Smooth muscle cell (in vitro differentiated cells): Measurements from ENCODE around the gene PLXNA4. TPM values are rescaled to one million over a fixed set of nuclear protein-coding genes. Genes with fewer than 3 reads are reported as not detected.

ENCODE experiments used
- DNase-seq: peaks from one replicate; lab custom pipeline; 2025; ENCODE audit not compliant: unreplicated experiment; lab: John Stamatoyannopoulos, UW
- H2AFZ ChIP-seq: fragments of 200-600 bp; sonication (generic); 2 replicates; pipeline ENCODE4 v1.6.0; 2016; ENCODE audit warnings: antibody characterized with exemption, low read depth, mild to moderate bottlenecking
- H3F3A ChIP-seq: fragments of 200-600 bp; sonication (generic); 2 replicates; pipeline ENCODE4 v1.6.0; 2017; ENCODE audit warnings: antibody characterized with exemption, low read depth
- H3K27ac ChIP-seq: fragments of 200-600 bp; sonication (generic); 2 replicates; pipeline ENCODE4 v1.5.1; 2016; ENCODE audit warnings: low read depth, mild to moderate bottlenecking
- H3K27me3 ChIP-seq: fragments of 200-600 bp; sonication (generic); 2 replicates; pipeline ENCODE4 v1.6.1; 2016; ENCODE audit warnings: low read depth, mild to moderate bottlenecking
- H3K36me3 ChIP-seq: fragments of 200-600 bp; sonication (generic); 2 replicates; pipeline ENCODE4 v1.5.1; 2016; ENCODE audit warnings: low read depth
- H3K4me1 ChIP-seq: fragments of 200-600 bp; sonication (generic); 2 replicates; pipeline ENCODE4 v1.5.1; 2016; ENCODE audit warnings: low read depth
- H3K4me2 ChIP-seq: fragments of 200-600 bp; sonication (generic); 2 replicates; pipeline ENCODE4 v1.6.0; 2016; ENCODE audit warnings: mild to moderate bottlenecking
- H3K4me3 ChIP-seq: fragments of 200-600 bp; sonication (generic); 2 replicates; pipeline ENCODE4 v1.5.1; 2016; ENCODE audit warnings: mild to moderate bottlenecking
- H3K79me2 ChIP-seq: fragments of 200-600 bp; sonication (generic); 2 replicates; pipeline ENCODE4 v1.6.0; 2016; ENCODE audit warnings: low read depth, mild to moderate bottlenecking
- H3K9ac ChIP-seq: fragments of 200-600 bp; sonication (generic); 2 replicates; pipeline ENCODE4 v1.6.0; 2016; ENCODE audit warnings: low read depth
- H3K9me3 ChIP-seq: fragments of 200-600 bp; sonication (generic); replicated peaks from 2 replicates; pipeline ENCODE4 v1.5.1; 2016; ENCODE audit warnings: low read depth
- H4K20me1 ChIP-seq: fragments of 200-600 bp; sonication (generic); 2 replicates; pipeline ENCODE4 v1.6.0; 2016; ENCODE audit warnings: low read depth
- CTCF ChIP-seq: fragments of 200-600 bp; sonication (generic); IDR thresholded peaks from 2 replicates; pipeline ENCODE4 v1.5.1; 2017; ENCODE audit warnings: borderline replicate concordance, mild to moderate bottlenecking, antibody characterized with exemption; ENCODE audit not compliant: insufficient read depth, poor library complexity, severe bottlenecking
- WGBS: methylation state at CpG from one replicate; pipeline ENCODE4 v1.1.7; 2016; ENCODE audit warnings: low lambda C conversion rate; 5-methylcytosine and 5-hydroxymethylcytosine counted together
- polyA plus RNA-seq: library from polyadenylated mRNA; unstranded; fragments of >200 nt; fragmentation: Nextera tagmentation; extraction: Ambion mirVana; gene quantifications from 2 replicates; pipeline ENCODE4 v1.2.1, GENCODE V29; 2016
- total RNA-seq: library from RNA; depleted of rRNA; stranded (reverse); fragments of >200 nt; gene quantifications from 2 replicates; pipeline ENCODE4 v1.2.3, GENCODE V29; 2014

PLXNA4 gene
- total and polyA plus RNA-seq, 2 experiments from 2014 or later = 8.5 to 9.9 TPM

DNA sequence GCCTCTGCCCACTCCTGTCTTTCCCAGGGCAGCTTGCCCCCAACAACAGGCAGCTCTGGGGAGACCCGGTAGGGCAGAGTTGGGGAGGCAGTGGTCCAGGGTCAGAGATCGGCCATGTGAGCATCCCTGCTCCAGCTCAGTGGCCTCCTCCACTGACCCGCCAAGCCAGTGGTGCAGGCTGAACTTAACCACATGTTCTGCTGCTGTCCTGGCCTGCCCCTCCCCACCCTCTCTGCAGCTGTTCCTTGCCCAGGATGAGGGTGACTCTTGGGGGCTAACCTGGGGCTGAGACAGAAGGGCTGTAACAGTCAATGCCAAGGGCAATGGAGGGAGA is 349.3 kb downstream of the PLXNA4 start:
- Histone ChIP-seq H3F3A (no peaks in the 10 kb centered on the region), H3K9me3 (no peaks in the 10 kb centered on the region), H3K27me3 (no peaks in the 10 kb centered on the region), H3K4me2 (no peak overlapping the region), H3K9ac (no peak overlapping the region), H3K4me3 (no peak overlapping the region), H3K79me2 (no peaks in the 10 kb centered on the region), H3K27ac (no peak overlapping the region), H2AFZ (no peak overlapping the region), H3K36me3 (no peaks in the 10 kb centered on the region), H4K20me1 (no peaks in the 10 kb centered on the region), H3K4me1 (peaks cover 1% of the 10 kb centered on the region)
- no peak for DNase-seq
- TF ChIP-seq CTCF = no peak
- WGBS = 84% methylated on average over 3 of the region's 3 CpGs

GRCh38 chr7:132226046-132226956 is 350.0 kb downstream of the PLXNA4 start:
- H3K36me3 ChIP-seq = no peaks in the 10 kb centered on the region
- H3K27ac ChIP-seq = no peak overlapping the region
- no peaks in the 10 kb centered on the region for H3F3A ChIP-seq
- WGBS = 86% methylated on average over 11 of the region's 11 CpGs
- H3K4me2 ChIP-seq = no peak overlapping the region
- no peak overlapping the region for H3K4me3 ChIP-seq
- no peaks in the 10 kb centered on the region for H3K4me1 ChIP-seq
- H3K27me3 ChIP-seq = no peaks in the 10 kb centered on the region
- H4K20me1 ChIP-seq = no peaks in the 10 kb centered on the region
- no peak overlapping the region for H2AFZ ChIP-seq
- H3K9ac ChIP-seq = no peak overlapping the region
- H3K79me2 ChIP-seq = no peaks in the 10 kb centered on the region
- TF ChIP-seq CTCF = no peak
- H3K9me3 ChIP-seq = no peaks in the 10 kb centered on the region
- no peak for DNase-seq

DNA sequence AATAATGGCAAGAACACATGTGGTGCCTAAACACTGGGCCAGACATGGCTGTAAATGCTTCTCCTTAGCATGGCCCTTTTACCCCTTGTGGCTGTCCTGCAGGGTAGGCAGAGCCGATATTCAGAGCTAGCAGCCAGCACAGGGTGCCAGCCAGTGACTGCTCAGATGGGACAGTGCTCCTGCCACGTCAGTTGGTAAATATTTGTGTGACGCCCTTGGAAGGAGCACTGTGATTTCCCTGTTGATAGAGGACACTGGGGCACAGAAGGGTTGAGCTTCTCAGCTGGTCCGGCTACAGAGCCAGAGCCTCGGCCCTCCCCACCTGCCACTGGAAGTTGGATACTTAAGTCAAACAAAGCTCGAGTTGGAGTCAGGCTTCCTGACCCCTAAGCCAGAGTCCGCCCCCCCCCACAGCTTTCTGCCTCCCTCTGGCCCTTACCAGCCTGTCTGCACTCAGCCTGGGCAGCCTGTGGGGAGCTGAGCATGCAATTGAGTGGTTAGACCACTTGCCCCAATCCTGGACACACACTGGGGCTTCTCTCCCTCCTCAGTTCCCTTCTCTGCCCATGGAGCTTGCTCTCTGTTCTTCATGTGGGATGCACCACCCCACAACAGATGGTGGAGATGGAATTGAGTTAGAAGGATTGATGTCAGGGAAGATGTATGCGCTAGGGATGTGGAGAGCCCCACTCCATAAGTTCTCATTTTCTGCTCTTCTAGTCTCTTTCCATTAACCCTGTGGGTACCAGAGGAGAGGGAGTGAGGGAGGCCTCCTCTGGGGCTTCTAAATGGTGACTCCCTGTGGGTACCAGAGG is 350.8 kb downstream of the PLXNA4 start:
- no peak for DNase-seq
- Histone ChIP-seq H3F3A (no peaks in the 10 kb centered on the region), H3K4me3 (no peak overlapping the region), H3K9ac (no peak overlapping the region), H3K4me1 (no peaks in the 10 kb centered on the region), H3K79me2 (no peaks in the 10 kb centered on the region), H3K4me2 (no peak overlapping the region), H3K27me3 (no peaks in the 10 kb centered on the region), H2AFZ (no peak overlapping the region), H3K36me3 (no peaks in the 10 kb centered on the region), H4K20me1 (no peaks in the 10 kb centered on the region), H3K9me3 (no peaks in the 10 kb centered on the region), H3K27ac (no peak overlapping the region)
- TF ChIP-seq CTCF = no peak
- WGBS = 78% methylated on average over 8 of the region's 8 CpGs
